Measurements from ENCODE around the gene REST. TPM values are rescaled to one million over a fixed set of nuclear protein-coding genes. Genes with fewer than 3 reads are reported as not detected.

Gene REST
- total and polyA plus RNA-seq, 9 of the 15 experiments (the other 6 are each of a cell fraction or from before 2014, with no cell fraction given): 2.9 to 24.0 (median 19.2) TPM

- Histone ChIP-seq H3K27ac (ENCODE audit: extremely low read depth, low read depth, low read length) (no peak overlapping the region), H4K20me1 (replicated peaks; ENCODE audit: control insufficient read depth, insufficient read depth, low read length) (no peaks in the 10 kb centered on the region), H3K36me3 (ENCODE audit: control insufficient read depth, insufficient read depth, low read length) (peaks cover 89% of the 10 kb centered on the region), H3K9me1 (ENCODE audit: control insufficient read depth, insufficient read depth, low read length) (no peaks in the 10 kb centered on the region), H3K27me3 (ENCODE audit: control insufficient read depth in 2 of 2, insufficient read depth in 2 of 2, low read length in 2 of 2) (no peaks in the 10 kb centered on the region), H3K9me3 (replicated peaks; ENCODE audit: control insufficient read depth, insufficient read depth, low read depth, low read length) (no peaks in the 10 kb centered on the region), H3K9ac (ENCODE audit: insufficient read depth in 1 of 2, low read depth in 2 of 2, low read length in 2 of 2) (no peak overlapping the region), H3K4me3 (no peak overlapping the region), H3K4me2 (ENCODE audit: insufficient read depth, low read length) (no peak overlapping the region), H2AFZ (ENCODE audit: low read depth, low read length) (no peak overlapping the region), H3K79me2 (ENCODE audit: control insufficient read depth, insufficient read depth, low read length) (peaks cover 20% of the 10 kb centered on the region; the same call in 2 of the 3 replicates), H3K4me1 (replicated peaks in 1 of 2; ENCODE audit: control insufficient read depth in 2 of 2, insufficient read depth in 2 of 2, low read length in 2 of 2) (no peaks in the 10 kb centered on the region)
- TF ChIP-seq ZBTB7A (IDR thresholded peaks at IDR 0.05; ENCODE audit: borderline replicate concordance, control insufficient read depth, low read depth, low read length) (no peak), SMARCA5 (IDR thresholded peaks at IDR 0.05) (no peak), IRF2 (CRISPR knock-in tag; IDR thresholded peaks at IDR 0.05) (no peak), ZHX1 (conservative IDR thresholded peaks at IDR 0.05; ENCODE audit: low read length) (no peak), ZNF586 (CRISPR knock-in tag; conservative IDR thresholded peaks at IDR 0.05) (no peak), FOSL1 (tag; conservative IDR thresholded peaks at IDR 0.05) (no peak), STAG1 (CRISPR knock-in tag; IDR thresholded peaks at IDR 0.05; ENCODE audit: borderline replicate concordance) (no peak), CREM (IDR thresholded peaks at IDR 0.05; ENCODE audit: low read depth) (no peak), ZNF717 (CRISPR knock-in tag; IDR thresholded peaks at IDR 0.05) (no peak), MAZ (CRISPR knock-in tag; conservative IDR thresholded peaks at IDR 0.05 in 1 of 2, IDR thresholded peaks at IDR 0.05 in 1 of 2) (no peak), GABPA (tag; conservative IDR thresholded peaks at IDR 0.05; ENCODE audit: low read depth) (no peak), HDAC3 (IDR thresholded peaks at IDR 0.05; ENCODE audit: borderline replicate concordance, partially characterized antibody) (no peak)
- DNase-seq (ENCODE audit: extremely low read depth in 1 of 4, low spot score in 3 of 4) (no peak), ATAC-seq (no peak), FAIRE-seq (no peak)
- WGBS (ENCODE audit: insufficient coverage, low coverage, missing lambda C conversion rate): 96% methylated on average over 7 of the region's 7 CpGs
- intact Hi-C loops (cut with micrococcal nuclease) (no loop called here), in situ Hi-C loops (cut with MboI) (no loop called here)
- POLR2A ChIA-PET: interaction anchor here (1.3 kb wide), 1 partner anchor 15 kb away, joined by 3 read pairs; no protein-coding TSS in a partner anchor
- TSS peak; percentile 11 for BruUV-seq (replicated peaks)
- CTCF ChIA-PET (ENCODE audit: low intra/inter-chr PET ratio): no interaction called here
Measured at GRCh38 chr4:56995525-56995924, 87.8 kb downstream of the REST start.

All from K562 (cell line).